K562 (cell line): ENCODE data around the gene NUP98. TPM values are rescaled to one million over a fixed set of nuclear protein-coding genes. Genes with fewer than 3 reads are reported as not detected.

Experiments used
- BRD9 ChIP-seq: fragments of 450-650 bp; IDR thresholded peaks from 2 replicates; pipeline ENCODE4 v1.6.1; 2018; ENCODE audit warnings: low read depth; ENCODE audit not compliant: partially characterized antibody
- PCBP1 ChIP-seq: fragments of 200-400 bp; formaldehyde crosslinking; IDR thresholded peaks from 2 replicates; pipeline ENCODE4 v1.6.1; 2018; ENCODE audit warnings: mild to moderate bottlenecking, low read depth, low read length; ENCODE audit not compliant: poor library complexity, severe bottlenecking
- POLR2B ChIP-seq: fragments of 450-650 bp; IDR thresholded peaks from 2 replicates; pipeline ENCODE4 v1.6.1; 2018; ENCODE audit warnings: low read depth; ENCODE audit not compliant: partially characterized antibody
- SOX6 ChIP-seq: fragments of 450-650 bp; IDR thresholded peaks from 2 replicates; pipeline ENCODE4 v1.6.1; 2014; ENCODE audit warnings: mild to moderate bottlenecking
- TBP ChIP-seq: optimal IDR thresholded peaks from 2 replicates; pipeline ENCODE3; 2011; ENCODE audit warnings: low read depth, low read length, improper control_type of control experiment
- TCF3 ChIP-seq: sonication (generic); formaldehyde crosslinking; IDR thresholded peaks from 2 replicates; pipeline ENCODE4 v1.4.0; 2020; ENCODE audit warnings: mild to moderate bottlenecking, missing genetic modification reagents
- TOE1 ChIP-seq, 2 experiments: fragments of 450-650 bp in 1 of 2; sonication (generic) in 1 of 2; formaldehyde crosslinking in 1 of 2; IDR thresholded peaks; 2 replicates each; pipeline versions ENCODE4 v1.7.1 to v1.8.0; 2016 to 2022; ENCODE audit warnings: borderline replicate concordance in 2 of 2, mild to moderate bottlenecking in 2 of 2, antibody characterized with exemption in 1 of 2, inconsistent platforms in 1 of 2, low read depth in 1 of 2, missing genetic modification reagents in 1 of 2, moderate library complexity in 1 of 2
- TRIM25 ChIP-seq: fragments of 450-650 bp; IDR thresholded peaks from 2 replicates; pipeline ENCODE4 v1.7.0; 2016; ENCODE audit warnings: borderline replicate concordance
- ZBTB11 ChIP-seq, 3 experiments: fragments of 200-800 bp in 1 of 3; fragments of 250-450 bp in 1 of 3; fragments of 450-650 bp in 1 of 3; sonication (Bioruptor Pico) in 1 of 3; sonication (Bioruptor generic) in 1 of 3; formaldehyde crosslinking in 1 of 3; IDR thresholded peaks; 2 replicates each; pipeline versions ENCODE4 v1.6.1 to v1.8.0; 2016 to 2022; ENCODE audit warnings: mild to moderate bottlenecking in 2 of 3, missing genetic modification characterization in 2 of 3, missing compliant biosample characterization in 1 of 3, moderate library complexity in 1 of 3
- ZFP91 ChIP-seq: sonication (generic); formaldehyde crosslinking; IDR thresholded peaks from 2 replicates; pipeline ENCODE4 v1.8.0; 2022; ENCODE audit warnings: mild to moderate bottlenecking, missing genetic modification reagents
- ZNF354B ChIP-seq: fragments of 250-450 bp; sonication (Bioruptor Pico); IDR thresholded peaks from 2 replicates; pipeline ENCODE4 v1.4.0; 2020
- ZNF830 ChIP-seq: fragments of 250-450 bp; sonication (Bioruptor Pico); IDR thresholded peaks from 2 replicates; pipeline ENCODE4 v1.5.0; 2021; ENCODE audit warnings: mild to moderate bottlenecking
- polyA plus RNA-seq, 8 experiments: library from polyadenylated mRNA; depleted of rRNA in 4 of 8; stranded (reverse) in 5 of 8; unstranded in 3 of 8; fragments of >200 nt; fragmentation: Nextera tagmentation in 2 of 8; fragmentation: Illumina TruSeq in 1 of 8; extraction: Ambion mirVana in 2 of 8; extraction: Trizol in 1 of 8; gene quantifications; 2 replicates each; pipeline versions ENCODE4 v1.2.1 to v1.2.3, GENCODE V29; 2011 to 2014; ENCODE audit warnings: inconsistent platforms in 1 of 8, missing spikeins in 1 of 8
- total RNA-seq, 7 experiments: library from RNA; depleted of rRNA in 6 of 7; stranded (reverse); fragments of >200 nt in 6 of 7; fragmentation: Illumina TruSeq in 2 of 7; extraction: Trizol in 2 of 7; gene quantifications; 2 replicates each; pipeline versions ENCODE4 v1.2.1 to v1.2.3, GENCODE V29; 2011 to 2021; ENCODE audit warnings: low replicate concordance in 1 of 7
- TF ChIP-seq, protein P1 (sequence below): fragments of 250-450 bp; sonication (Bioruptor Pico); IDR thresholded peaks from 2 replicates; pipeline ENCODE4 v1.8.0; 2022; ENCODE audit warnings: inconsistent platforms
- TF ChIP-seq, protein P2 (sequence below): sonication (generic); formaldehyde crosslinking; IDR thresholded peaks from 2 replicates; pipeline ENCODE4 v1.8.1; 2023; ENCODE audit warnings: mild to moderate bottlenecking, missing genetic modification reagents

Gene NUP98
- total and polyA plus RNA-seq, 9 of the 15 experiments (the other 6 are each of a cell fraction or from before 2014, with no cell fraction given), result 45.1 to 196 (median 130) TPM

- TF ChIP-seq ZNF830 (CRISPR knock-in tag) (no peak), SOX6 (peak; percentile 39; the same call in 1 of the 2 replicates), ZNF354B (CRISPR knock-in tag) (no peak), TOE1 (IDR thresholded peaks at IDR 0.05; ENCODE audit: borderline replicate concordance) (peak; percentile 32; the same call in 1 of the 2 replicates), TOE1 (CRISPR knock-in tag; IDR thresholded peaks at IDR 0.05; ENCODE audit: borderline replicate concordance, low read depth) (no peak), TBP (peak; percentile 26), BRD9 (peak; percentile 56), TRIM25 (no peak), ZFP91 (CRISPR knock-in tag) (no peak), ZBTB11 (CRISPR knock-in tag; IDR thresholded peaks at IDR 0.05) (no peak), TCF3 (CRISPR knock-in tag) (no peak; the same call in 1 of the 2 replicates), POLR2B (no peak), PCBP1 (no peak)
- TF ChIP-seq, protein P1, sequence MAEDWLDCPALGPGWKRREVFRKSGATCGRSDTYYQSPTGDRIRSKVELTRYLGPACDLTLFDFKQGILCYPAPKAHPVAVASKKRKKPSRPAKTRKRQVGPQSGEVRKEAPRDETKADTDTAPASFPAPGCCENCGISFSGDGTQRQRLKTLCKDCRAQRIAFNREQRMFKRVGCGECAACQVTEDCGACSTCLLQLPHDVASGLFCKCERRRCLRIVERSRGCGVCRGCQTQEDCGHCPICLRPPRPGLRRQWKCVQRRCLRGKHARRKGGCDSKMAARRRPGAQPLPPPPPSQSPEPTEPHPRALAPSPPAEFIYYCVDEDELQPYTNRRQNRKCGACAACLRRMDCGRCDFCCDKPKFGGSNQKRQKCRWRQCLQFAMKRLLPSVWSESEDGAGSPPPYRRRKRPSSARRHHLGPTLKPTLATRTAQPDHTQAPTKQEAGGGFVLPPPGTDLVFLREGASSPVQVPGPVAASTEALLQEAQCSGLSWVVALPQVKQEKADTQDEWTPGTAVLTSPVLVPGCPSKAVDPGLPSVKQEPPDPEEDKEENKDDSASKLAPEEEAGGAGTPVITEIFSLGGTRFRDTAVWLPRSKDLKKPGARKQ (CRISPR knock-in tag), result no peak
- TF ChIP-seq, protein P2, sequence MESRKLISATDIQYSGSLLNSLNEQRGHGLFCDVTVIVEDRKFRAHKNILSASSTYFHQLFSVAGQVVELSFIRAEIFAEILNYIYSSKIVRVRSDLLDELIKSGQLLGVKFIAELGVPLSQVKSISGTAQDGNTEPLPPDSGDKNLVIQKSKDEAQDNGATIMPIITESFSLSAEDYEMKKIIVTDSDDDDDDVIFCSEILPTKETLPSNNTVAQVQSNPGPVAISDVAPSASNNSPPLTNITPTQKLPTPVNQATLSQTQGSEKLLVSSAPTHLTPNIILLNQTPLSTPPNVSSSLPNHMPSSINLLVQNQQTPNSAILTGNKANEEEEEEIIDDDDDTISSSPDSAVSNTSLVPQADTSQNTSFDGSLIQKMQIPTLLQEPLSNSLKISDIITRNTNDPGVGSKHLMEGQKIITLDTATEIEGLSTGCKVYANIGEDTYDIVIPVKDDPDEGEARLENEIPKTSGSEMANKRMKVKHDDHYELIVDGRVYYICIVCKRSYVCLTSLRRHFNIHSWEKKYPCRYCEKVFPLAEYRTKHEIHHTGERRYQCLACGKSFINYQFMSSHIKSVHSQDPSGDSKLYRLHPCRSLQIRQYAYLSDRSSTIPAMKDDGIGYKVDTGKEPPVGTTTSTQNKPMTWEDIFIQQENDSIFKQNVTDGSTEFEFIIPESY (CRISPR knock-in tag), result no peak
These were observed 44.3 kb upstream of the NUP98 start (continued) for GRCh38 chr11:3841426-3842350.
